IPS-NIHi11 (cell line): ENCODE results near the gene RPS6KA2.
"Not testable (repeated sequence)": the region's sequence is repeated elsewhere in the genome, so short reads cannot be mapped to it uniquely, and the experiment has no call there.

ENCODE experiments used
- DNase-seq: peaks from one replicate; pipeline ENCODE4 v3.0.0; 2012; ENCODE audit warnings: mixed read lengths, low spot score

The RPS6KA2 gene

GRCh38 chr6:166554316-166554715 is 72.7 kb downstream of the RPS6KA2 start:
- DNase-seq = no peak

GRCh38 chr6:166553563-166554271 is 73.3 kb downstream of the RPS6KA2 start:
- no peak for DNase-seq

- no peak for DNase-seq
These were observed 74.5 kb downstream of the RPS6KA2 start for GRCh38 chr6:166552600-166552999.

GRCh38 chr6:166551754-166552495 is 75.1 kb downstream of the RPS6KA2 start:
- DNase-seq = peak; percentile 54

- DNase-seq = no peak
These were observed 80.4 kb downstream of the RPS6KA2 start for GRCh38 chr6:166546653-166547052.

- no peak for DNase-seq
These were observed 81.7 kb downstream of the RPS6KA2 start for GRCh38 chr6:166545156-166546034.

- no peak for DNase-seq
These were observed 82.8 kb downstream of the RPS6KA2 start for GRCh38 chr6:166544296-166544605.

- DNase-seq = no peak
These were observed 83.3 kb downstream of the RPS6KA2 start for GRCh38 chr6:166543603-166544295.

GRCh38 chr6:166542580-166542912 is 84.5 kb downstream of the RPS6KA2 start:
- DNase-seq = peak; percentile 82

- DNase-seq = no peak
These were observed 85.0 kb downstream of the RPS6KA2 start for GRCh38 chr6:166541876-166542579.

- DNase-seq = no peak
These were observed 85.7 kb downstream of the RPS6KA2 start for GRCh38 chr6:166541366-166541765.

GRCh38 chr6:166540631-166541331 is 86.3 kb downstream of the RPS6KA2 start:
- no peak for DNase-seq

GRCh38 chr6:166539543-166539942 is 87.5 kb downstream of the RPS6KA2 start:
- no peak for DNase-seq

GRCh38 chr6:166539011-166539385 is 88.1 kb downstream of the RPS6KA2 start:
- not testable (repeated sequence) for DNase-seq

- no peak for DNase-seq
These were observed 88.6 kb downstream of the RPS6KA2 start for GRCh38 chr6:166538297-166539010.

GRCh38 chr6:166534658-166535406 is 92.2 kb downstream of the RPS6KA2 start:
- DNase-seq = no peak

- no peak for DNase-seq
These were observed 93.7 kb downstream of the RPS6KA2 start for GRCh38 chr6:166533205-166533824.

GRCh38 chr6:166532302-166532701 is 94.7 kb downstream of the RPS6KA2 start:
- no peak for DNase-seq
